Ramos (cell line): ENCODE data around the gene BRINP2.

Experiments
- in situ Hi-C: fragments of 300-500 bp; cut with MboI; formaldehyde crosslinking; loops from one replicate; pipeline ENCODE4 v1.14.3; 2022; ENCODE audit warnings: low sequenced_read_pairs; ENCODE audit not compliant: unreplicated experiment

BRINP2 gene

DNA sequence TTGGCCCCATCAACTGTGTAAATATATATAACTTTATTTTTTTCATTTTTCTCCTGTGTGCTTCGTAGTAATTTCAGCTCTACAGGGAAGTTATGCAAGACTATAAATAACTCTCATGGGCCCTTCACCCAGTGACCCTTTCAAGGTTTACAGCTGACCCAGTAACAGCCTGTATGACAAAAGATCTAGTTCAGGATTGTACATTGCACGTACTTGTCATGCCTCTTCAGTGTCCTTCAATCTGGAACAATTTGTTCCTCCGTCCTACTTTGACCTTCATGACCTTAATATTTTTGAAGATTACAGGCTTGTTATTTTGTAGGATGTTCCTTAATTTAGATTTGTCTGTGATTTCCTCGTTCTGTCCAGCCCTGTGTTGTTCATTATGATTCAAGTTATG, 40.5 kb downstream of the BRINP2 start:
- in situ Hi-C loops, result no loop called here

DNA sequence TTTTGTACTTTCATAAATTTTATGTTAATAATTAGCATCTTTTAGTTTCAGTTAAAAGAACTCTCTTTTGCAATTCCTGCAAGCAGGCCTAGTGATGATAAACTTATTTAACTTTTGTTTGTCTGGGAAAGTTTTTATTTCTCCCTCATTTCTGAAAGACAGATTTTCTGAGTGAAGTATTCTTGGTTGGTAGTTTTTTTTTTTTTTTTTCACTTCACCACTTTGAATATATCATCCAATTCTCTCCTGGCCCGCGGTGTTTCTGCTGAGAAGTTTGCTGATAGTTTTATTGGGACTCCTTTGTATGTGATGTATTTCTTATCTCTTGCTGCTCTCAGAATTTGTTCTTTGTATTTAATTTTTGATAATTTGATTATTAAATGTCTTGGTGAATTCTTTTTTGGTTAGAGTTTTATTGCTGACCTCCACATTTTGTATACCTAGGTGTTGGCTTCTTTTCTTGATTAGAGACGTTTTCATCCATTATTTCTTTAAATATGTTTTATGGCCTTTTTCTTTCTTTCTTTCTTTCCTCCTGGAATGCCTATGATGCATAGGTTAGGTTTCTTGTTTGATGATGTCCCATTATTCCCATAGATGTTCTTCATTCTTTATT, 45.9 kb downstream of the BRINP2 start:
- in situ Hi-C loops, result no loop called here

- in situ Hi-C loops, result no loop called here
Measured at GRCh38 chr1:177219554-177220458, 49.0 kb downstream of the BRINP2 start.

- in situ Hi-C loops, result no loop called here
Measured at GRCh38 chr1:177223359-177223758, 52.6 kb downstream of the BRINP2 start.

- in situ Hi-C loops, result no loop called here
Measured at GRCh38 chr1:177227978-177228692, 57.4 kb downstream of the BRINP2 start.

DNA sequence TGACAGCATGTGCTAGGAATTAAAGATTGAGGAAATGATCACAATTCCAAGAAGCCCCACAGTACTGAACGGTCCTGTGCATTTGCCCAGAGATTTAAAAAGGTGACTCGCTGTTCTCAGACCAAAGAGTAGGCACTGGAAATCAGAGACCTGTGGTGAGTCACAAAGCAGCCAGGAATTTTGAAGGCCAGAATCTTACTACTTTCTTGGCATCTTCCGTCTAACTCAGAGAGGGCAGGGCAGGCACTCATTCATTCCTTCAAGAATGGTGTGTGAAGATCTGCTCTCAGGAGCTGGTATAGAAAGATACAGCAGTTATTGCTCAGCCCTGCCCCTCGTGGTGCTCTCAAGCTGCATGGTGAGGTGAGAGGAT, 57.9 kb downstream of the BRINP2 start:
- in situ Hi-C loops, result no loop called here

DNA sequence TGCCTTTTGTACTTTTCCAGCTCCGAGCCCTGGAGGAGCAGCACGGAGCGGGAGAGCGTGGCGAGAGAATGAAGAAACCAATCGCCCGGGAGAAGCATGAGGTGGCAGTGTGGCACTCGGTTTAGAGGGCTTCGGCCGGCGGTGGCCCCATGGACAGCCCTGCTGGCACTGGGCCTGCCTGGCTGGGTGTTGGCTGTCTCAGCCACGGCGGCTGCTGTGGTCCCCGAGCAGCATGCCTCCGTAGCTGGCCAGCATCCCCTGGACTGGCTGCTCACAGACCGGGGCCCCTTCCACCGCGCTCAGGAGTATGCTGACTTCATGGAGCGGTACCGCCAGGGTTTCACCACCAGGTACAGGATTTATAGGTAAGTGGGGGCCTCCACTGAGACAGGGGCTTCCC, 59.0 kb downstream of the BRINP2 start:
- in situ Hi-C loops, result no loop called here

- in situ Hi-C loops, result no loop called here
Measured at GRCh38 chr1:177230228-177231016, 59.7 kb downstream of the BRINP2 start.

DNA sequence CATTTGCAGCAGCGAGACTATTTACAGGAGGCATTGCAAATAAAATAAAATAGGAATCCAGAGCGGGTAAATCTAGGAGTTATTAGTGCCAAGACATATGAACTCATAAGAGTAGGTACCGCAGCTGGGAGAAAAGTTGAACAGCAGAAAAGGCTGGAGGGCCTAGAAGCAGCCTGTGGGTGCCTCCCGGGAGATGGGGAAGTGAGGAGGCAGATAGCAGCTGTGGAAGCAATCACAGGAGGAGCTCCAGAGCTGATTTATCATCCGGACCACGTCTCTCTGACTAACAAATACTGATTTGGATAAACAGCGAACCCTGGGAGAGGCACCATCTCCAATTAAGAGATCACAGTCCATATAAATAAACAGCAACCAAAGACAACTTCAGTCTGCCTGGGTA, 64.6 kb downstream of the BRINP2 start:
- in situ Hi-C loops, result no loop called here

GRCh38 chr1:177236962-177237361, 66.2 kb downstream of the BRINP2 start:
- in situ Hi-C loops, result no loop called here

- in situ Hi-C loops, result no loop called here
Measured at GRCh38 chr1:177238967-177239366, 68.2 kb downstream of the BRINP2 start.

DNA sequence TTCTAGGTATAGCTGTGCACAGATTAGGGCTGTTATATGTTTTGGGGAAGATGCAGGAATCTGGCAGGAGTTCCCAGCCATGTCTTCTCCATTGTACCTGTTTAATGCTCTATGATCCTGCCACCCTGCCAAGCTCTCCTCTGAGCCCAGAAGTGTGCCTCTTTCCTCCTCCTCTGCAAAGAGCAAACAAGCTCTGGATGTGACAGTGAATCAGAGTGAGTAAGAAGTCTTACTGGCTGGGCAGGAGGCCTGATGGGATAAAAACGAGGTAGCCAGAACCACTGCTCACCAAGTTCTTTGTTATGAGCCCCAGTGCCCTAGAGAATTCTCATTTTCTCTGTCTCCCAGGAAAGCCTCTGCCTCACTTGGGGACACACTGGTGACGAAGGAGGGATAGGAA, 69.0 kb downstream of the BRINP2 start:
- in situ Hi-C loops, result no loop called here

DNA sequence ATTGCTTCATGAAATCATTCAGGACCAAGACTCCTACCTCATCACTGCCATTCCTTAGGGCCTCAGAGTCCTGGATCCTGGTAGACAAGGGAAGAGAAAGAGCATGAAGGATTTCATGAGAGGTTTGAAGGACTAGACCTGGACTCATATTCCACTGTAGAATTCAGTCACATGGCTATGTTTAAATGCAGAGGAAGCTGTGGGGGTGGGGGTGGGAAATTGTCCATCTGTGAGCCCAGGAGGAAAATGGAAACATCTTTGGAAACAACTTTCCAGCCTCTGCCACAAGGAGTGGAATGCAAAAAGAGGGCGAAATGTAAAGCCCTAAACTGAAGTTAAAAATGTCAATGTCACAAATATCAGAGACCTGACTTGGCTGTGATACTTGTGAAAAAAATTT, 73.0 kb downstream of the BRINP2 start:
- in situ Hi-C loops, result no loop called here

DNA sequence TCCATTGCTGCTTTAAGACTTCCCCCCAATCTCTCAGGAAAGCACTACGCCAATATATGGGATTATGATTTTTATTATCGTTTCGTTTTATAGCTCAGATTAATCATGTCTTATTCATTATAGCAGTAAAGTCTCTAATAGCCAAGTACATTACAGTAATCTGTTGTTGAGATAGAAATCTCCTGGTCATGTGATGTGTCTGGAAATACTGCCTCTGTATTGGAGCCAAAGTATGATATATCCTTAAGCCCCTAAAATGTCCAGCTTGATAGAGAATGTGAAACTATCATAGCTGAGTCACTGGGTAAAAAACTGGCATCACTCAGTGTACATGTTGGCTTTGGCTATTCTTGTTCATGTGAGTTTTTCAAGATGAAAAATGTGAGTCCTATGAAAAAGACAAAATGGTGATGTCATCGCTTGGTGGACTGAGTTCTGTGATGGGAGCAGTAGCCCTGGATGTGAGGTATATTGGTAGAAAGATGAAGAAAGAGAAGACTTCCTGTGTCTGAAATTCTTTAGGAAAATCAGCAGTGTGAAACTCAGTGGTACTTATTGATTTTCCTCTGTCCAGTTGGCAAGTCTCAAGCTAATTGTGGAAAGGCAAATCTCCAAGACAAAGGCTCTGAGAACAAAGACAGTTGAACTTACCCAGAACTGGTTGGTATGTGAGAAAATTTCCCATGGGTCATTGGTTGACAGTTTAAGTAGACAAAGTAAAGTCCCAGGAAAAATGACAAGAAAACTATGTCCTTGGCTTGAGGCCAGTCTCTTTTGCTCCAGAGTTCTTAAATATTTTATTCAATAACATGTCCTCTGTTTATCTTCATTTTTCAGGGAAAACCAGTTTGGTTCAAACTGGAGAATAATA, 76.2 kb downstream of the BRINP2 start:
- in situ Hi-C loops, result no loop called here

- in situ Hi-C loops, result no loop called here
Measured at GRCh38 chr1:177247623-177248176, 76.9 kb downstream of the BRINP2 start.

DNA sequence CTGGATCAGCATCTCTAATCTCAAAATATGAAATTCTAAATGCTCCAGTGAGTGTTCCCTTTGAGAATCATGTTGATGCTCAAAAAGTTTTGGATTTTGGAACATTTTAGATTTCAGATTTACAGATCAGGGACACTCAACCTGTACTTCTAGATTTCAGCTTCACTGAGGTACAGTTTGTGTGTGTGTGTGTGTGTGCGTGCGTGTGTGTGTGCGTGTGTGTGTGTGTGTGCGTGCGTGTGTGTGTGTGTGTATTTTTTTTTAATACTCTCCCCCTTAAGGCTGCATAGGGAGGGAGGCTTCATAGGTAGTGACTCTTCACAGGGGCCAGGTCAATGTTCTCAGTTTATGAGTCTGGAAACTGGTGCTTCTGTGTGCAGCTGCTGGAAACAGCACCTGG, 77.5 kb downstream of the BRINP2 start:
- in situ Hi-C loops, result no loop called here

DNA sequence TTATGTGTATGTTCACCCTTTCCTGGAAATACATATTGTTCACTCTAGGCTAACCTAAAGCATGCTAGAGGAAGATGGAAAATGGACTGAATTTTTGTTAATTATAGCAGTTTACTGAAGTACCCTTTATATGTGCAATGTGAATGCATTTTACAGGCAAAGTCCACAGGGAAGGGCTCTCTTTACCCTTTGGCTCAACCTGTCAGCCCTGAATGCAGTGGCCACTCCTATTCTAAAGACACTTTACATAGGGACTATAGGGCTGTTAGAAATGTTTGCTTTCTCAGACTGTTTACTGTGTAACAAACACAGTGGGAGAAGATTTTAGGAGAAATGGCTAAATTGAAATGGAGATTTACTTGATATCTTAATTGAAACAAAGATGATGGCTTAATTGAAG, 78.5 kb downstream of the BRINP2 start:
- in situ Hi-C loops, result no loop called here

GRCh38 chr1:177252877-177253276, 82.1 kb downstream of the BRINP2 start:
- in situ Hi-C loops, result no loop called here

DNA sequence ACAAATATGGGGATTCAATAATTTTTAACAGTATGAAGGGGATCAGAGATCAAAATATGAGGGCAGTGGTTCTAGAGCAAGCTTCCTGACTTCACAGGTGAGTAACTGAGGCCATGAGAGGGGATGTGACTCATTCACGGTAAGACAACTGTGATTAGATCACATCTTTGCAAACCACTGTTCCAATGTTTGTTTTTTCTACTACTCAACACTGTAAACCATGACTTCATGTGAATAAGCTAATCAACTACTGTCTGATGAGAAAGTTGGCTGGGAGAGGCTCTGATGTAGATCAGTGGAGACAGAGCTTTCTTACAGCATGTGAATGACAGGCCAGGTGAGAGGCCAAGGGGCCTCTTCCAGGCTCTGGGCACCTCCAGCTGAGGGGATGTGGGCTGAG, 84.7 kb downstream of the BRINP2 start:
- in situ Hi-C loops, result no loop called here
